ENCODE data around the gene IGF2. TPM values are rescaled to one million over a fixed set of nuclear protein-coding genes. Genes with fewer than 3 reads are reported as not detected.
A peak's percentile ranks its signal among the peaks of the same experiment; 100 is the strongest.

Gene IGF2
- total and polyA plus RNA-seq, 10 of the 15 experiments (the other 5 are each of a cell fraction or from before 2014, with no cell fraction given): 0.41 TPM; not detected in 9

DNA sequence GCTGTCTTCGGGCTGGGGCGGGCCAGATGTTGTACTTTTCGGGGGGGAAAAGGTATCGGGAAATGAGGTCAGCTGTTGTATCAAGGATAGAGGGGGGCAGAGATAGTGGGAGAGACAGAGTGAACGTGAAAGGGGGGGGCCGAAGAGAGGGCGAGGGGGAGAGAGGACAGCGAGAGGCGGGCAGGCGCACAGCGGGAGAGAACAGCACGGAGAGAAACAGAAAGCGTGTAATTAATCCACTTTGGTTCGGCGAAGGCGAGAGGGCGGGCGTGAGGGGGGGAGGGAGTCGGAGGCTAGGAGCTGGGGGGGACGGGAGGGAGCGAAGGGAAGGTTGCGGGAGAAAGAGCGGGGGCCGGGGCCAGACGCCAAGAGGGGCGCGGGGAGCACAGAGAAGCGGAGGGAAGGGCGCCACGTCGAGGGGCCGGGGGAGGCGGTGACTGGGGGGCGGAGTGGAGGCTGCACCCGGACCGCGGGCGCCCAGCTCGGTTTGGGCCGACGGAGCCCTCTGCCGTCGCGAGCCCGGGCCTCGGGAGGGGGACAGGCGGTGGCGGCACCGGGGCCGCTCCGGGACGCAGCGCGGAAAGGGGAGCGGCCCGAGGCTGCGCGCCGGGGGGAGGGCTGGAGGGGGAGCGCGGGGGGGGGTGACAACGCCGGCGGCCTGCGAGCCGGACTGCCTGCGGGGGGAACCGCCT is 612 bp downstream of the IGF2 start:
- no TSS peak for BruUV-seq (replicated peaks)
- H3K4me2 ChIP-seq (ENCODE audit: control insufficient read depth, insufficient read depth): no peak overlapping the region
- no peak for FAIRE-seq

DNA sequence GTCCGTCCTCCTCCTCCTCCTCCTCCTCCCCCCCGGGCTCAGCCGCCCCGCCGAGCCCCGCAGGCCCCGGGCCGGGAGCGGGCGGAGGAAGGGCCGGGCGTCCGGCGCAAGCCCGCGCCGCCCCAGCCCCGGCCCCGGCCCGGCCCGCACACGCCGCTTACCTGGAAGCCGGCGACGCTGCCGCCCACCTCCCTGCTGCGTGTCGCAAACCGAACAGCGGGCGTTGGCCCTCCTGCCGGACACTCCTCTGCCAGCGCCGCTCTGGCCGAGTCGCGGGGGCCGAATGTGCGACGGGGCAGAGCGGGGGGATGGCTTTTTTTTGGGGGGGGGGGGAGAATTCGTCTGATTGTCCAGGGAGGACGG is 1.1 kb downstream of the IGF2 start:
- ChIA-PET RAD21 (ENCODE audit: unreplicated experiment) (no interaction called here), POLR2A (no interaction called here), SMC1A (ENCODE audit: uncharacterized antibody, unreplicated experiment) (no interaction called here), CTCF (no interaction called here)
- intact Hi-C loops (cut with micrococcal nuclease; ENCODE audit: unreplicated experiment) (no loop called here), in situ Hi-C loops (cut with MboI) (no loop called here)
- no peak overlapping the region for H3K27ac ChIP-seq (ENCODE audit: control insufficient read depth, insufficient read depth)
- H3K9me3 ChIP-seq (replicated peaks; ENCODE audit: control insufficient read depth, insufficient read depth, low read length): no peaks in the 10 kb centered on the region
- peaks cover 3 to 9% of the 10 kb centered on the region in 2 experiments; a peak in 3 of 4 replicates for H3K27me3 ChIP-seq (replicated peaks in 1 of 2; ENCODE audit: control insufficient read depth in 2 of 2, insufficient read depth in 2 of 2, low read length in 1 of 2)
- H2AFZ ChIP-seq (ENCODE audit: control insufficient read depth, low read depth, low read length): no peak overlapping the region
- no peak overlapping the region for H3K4me3 ChIP-seq
- H3K9ac ChIP-seq (ENCODE audit: control insufficient read depth, insufficient read depth, low read length): no peak overlapping the region
- FAIRE-seq: no peak
- no CpG with 5 or more reads among the region's 44 CpGs for WGBS (ENCODE audit: insufficient coverage, insufficient replicate concordance, low lambda C conversion rate, missing lambda C conversion rate)
- H3K4me1 ChIP-seq (ENCODE audit: control insufficient read depth, insufficient read depth, low read length): no peaks in the 10 kb centered on the region
- ATAC-seq: no peak
- H3K4me2 ChIP-seq (ENCODE audit: control insufficient read depth, insufficient read depth): no peak overlapping the region
- DNase-seq (ENCODE audit: low read depth, low spot score): no peak
- TF ChIP-seq TCF7 (IDR thresholded peaks at IDR 0.05; ENCODE audit: borderline replicate concordance): no peak
- TF ChIP-seq SUZ12 (IDR thresholded peaks at IDR 0.05; ENCODE audit: unreplicated experiment): peak; percentile 57
- BruUV-seq (replicated peaks): no TSS peak
- H3K79me2 ChIP-seq (ENCODE audit: control insufficient read depth, insufficient read depth, low read length): no peaks in the 10 kb centered on the region
- H3K36me3 ChIP-seq (ENCODE audit: control insufficient read depth in 2 of 2, insufficient read depth in 2 of 2, low read length in 1 of 2): no peaks in the 10 kb centered on the region
- no peaks in the 10 kb centered on the region for H4K20me1 ChIP-seq (ENCODE audit: control insufficient read depth, insufficient read depth)

More for the DNA sequence above, 612 bp downstream of the IGF2 start:
- DNase-seq (ENCODE audit: low read depth, low spot score): no peak
- no peaks in the 10 kb centered on the region for H3K79me2 ChIP-seq (ENCODE audit: control insufficient read depth, insufficient read depth, low read length)
- TF ChIP-seq SUZ12 (IDR thresholded peaks at IDR 0.05; ENCODE audit: unreplicated experiment) (peak; percentile 3), ASH2L (IDR thresholded peaks at IDR 0.05; ENCODE audit: borderline replicate concordance, low read depth) (no peak)
- no peaks in the 10 kb centered on the region for H3K4me1 ChIP-seq (ENCODE audit: control insufficient read depth, insufficient read depth, low read length)
- ChIA-PET RAD21 (ENCODE audit: unreplicated experiment) (no interaction called here), SMC1A (ENCODE audit: uncharacterized antibody, unreplicated experiment) (no interaction called here), CTCF (no interaction called here), POLR2A (no interaction called here)
- 0% methylated on average over 1 of the region's 68 CpGs for WGBS (ENCODE audit: insufficient coverage, insufficient replicate concordance, low lambda C conversion rate, missing lambda C conversion rate)
- peaks cover 3 to 9% of the 10 kb centered on the region in 2 experiments; a peak in 3 of 4 replicates for H3K27me3 ChIP-seq (replicated peaks in 1 of 2; ENCODE audit: control insufficient read depth in 2 of 2, insufficient read depth in 2 of 2, low read length in 1 of 2)
- H2AFZ ChIP-seq (ENCODE audit: control insufficient read depth, low read depth, low read length): no peak overlapping the region
- in situ Hi-C loops (cut with MboI) (no loop called here), intact Hi-C loops (cut with micrococcal nuclease; ENCODE audit: unreplicated experiment) (no loop called here)
- no peaks in the 10 kb centered on the region for H4K20me1 ChIP-seq (ENCODE audit: control insufficient read depth, insufficient read depth)
- no peak overlapping the region for H3K9ac ChIP-seq (ENCODE audit: control insufficient read depth, insufficient read depth, low read length)
- ATAC-seq: no peak
- no peaks in the 10 kb centered on the region for H3K9me3 ChIP-seq (replicated peaks; ENCODE audit: control insufficient read depth, insufficient read depth, low read length)
- no peaks in the 10 kb centered on the region for H3K36me3 ChIP-seq (ENCODE audit: control insufficient read depth in 2 of 2, insufficient read depth in 2 of 2, low read length in 1 of 2)
- no peak overlapping the region for H3K27ac ChIP-seq (ENCODE audit: control insufficient read depth, insufficient read depth)
- no peak overlapping the region for H3K4me3 ChIP-seq

All from GM12878 (cell line).